Testis (tissue), 2 donors: ENCODE data around the gene LAMA5.

Experiments used
- POLR2A ChIP-seq: fragments of 450-650 bp; IDR thresholded peaks from one replicate; pipeline ENCODE4 v1.6.1; 2017; ENCODE audit warnings: antibody characterized with exemption, mild to moderate bottlenecking, moderate library complexity
- TF ChIP-seq, protein P1 (sequence below), 3 experiments: fragments of 450-650 bp in 2 of 3; fragments of 200-600 bp in 1 of 3; sonication (generic) in 1 of 3; IDR thresholded peaks; one replicate each; pipeline ENCODE4 v1.5.1; 2016 to 2019; ENCODE audit warnings: antibody characterized with exemption in 3 of 3, mild to moderate bottlenecking in 2 of 3, moderate library complexity in 1 of 3

DNA sequence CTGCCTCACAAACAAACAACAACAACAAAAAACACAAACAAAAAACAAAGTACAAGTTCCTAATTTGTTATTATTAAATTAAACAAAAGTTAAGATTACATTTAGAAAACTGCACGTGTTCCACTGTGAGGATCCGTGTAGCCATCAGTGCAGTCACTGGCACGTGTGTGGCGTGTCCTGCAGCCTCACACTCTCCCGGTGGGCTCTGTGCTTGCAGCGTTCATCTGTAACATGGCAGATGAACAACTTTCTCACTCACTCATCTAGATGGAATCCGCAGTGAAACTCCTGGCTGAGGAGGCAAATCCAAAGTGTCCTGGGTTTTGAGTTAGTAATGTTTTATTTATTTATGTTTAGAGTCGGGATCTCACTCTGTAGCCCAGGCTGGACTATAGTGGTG, 77.2 kb downstream of the LAMA5 start:
- TF ChIP-seq POLR2A = no peak
- TF ChIP-seq, protein P1, sequence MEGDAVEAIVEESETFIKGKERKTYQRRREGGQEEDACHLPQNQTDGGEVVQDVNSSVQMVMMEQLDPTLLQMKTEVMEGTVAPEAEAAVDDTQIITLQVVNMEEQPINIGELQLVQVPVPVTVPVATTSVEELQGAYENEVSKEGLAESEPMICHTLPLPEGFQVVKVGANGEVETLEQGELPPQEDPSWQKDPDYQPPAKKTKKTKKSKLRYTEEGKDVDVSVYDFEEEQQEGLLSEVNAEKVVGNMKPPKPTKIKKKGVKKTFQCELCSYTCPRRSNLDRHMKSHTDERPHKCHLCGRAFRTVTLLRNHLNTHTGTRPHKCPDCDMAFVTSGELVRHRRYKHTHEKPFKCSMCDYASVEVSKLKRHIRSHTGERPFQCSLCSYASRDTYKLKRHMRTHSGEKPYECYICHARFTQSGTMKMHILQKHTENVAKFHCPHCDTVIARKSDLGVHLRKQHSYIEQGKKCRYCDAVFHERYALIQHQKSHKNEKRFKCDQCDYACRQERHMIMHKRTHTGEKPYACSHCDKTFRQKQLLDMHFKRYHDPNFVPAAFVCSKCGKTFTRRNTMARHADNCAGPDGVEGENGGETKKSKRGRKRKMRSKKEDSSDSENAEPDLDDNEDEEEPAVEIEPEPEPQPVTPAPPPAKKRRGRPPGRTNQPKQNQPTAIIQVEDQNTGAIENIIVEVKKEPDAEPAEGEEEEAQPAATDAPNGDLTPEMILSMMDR (IDR thresholded peaks at IDR 0.05) = no peak
